ENCODE data around the gene ZWILCH.

Gene ZWILCH

DNA sequence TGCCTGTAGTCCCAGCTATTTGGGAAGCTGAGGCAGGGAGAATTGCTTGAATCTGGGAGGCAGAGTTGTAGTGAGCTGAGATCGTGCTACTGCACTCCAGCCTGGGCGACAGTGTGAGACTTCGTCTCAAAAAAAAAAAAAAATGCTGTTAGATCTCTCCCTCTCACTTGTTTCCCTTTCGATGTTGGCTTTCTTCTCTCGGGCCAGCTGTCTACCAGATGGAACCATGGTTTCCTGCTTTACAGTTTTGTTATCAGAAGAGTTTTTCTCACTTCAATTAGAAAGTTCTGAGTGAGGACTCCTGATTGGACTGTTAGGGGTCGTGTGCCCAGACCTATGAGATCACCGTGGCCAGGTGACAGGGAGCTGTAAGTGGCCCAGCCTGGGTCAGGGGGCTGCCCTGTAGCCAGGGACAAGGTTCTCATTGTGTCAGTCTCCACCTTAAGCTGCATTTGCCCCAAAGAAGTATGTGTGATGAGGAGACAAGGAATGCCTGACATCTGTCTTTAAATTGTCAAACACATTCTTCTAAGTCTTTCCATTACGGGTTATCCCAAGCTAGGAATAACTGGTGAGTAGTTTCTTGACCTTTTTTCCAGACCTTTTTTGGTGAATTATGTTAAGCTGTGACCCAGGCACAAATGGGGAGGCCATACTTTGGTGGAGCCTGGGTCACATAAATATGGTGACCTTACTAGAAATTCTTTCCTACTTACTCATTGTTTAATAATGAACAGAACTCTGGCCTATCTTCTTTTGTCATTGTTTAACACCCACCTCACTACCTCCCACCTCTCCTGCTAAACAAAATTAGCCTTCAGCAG lies 32.7 kb upstream of the ZWILCH start:
- Histone ChIP-seq H3K27ac (ENCODE audit: low read length) (no peak overlapping the region), H3K36me3 (ENCODE audit: insufficient read depth, low read length) (peaks cover 5% of the 10 kb centered on the region; the same call in 1 of the 2 replicates), H3K79me2 (ENCODE audit: insufficient read depth, low read length) (0 out of 2 replicates have a peak, but pooled peaks cover 2% of the 10 kb centered on the region), H3K9ac (ENCODE audit: low read depth, low read length) (no peak overlapping the region), H2AFZ (ENCODE audit: low read depth, low read length) (no peak overlapping the region), H3K4me3 (ENCODE audit: low read depth in 1 of 2, low read length in 2 of 2) (no peak overlapping the region), H3K4me1 (ENCODE audit: insufficient read depth, low read length) (no peaks in the 10 kb centered on the region), H4K20me1 (ENCODE audit: insufficient read depth, low read length) (peaks cover 9% of the 10 kb centered on the region; the same call in 1 of the 2 replicates), H3K9me3 (ENCODE audit: insufficient read depth, low read length, severe bottlenecking) (no peaks in the 10 kb centered on the region), H3K4me2 (ENCODE audit: insufficient read depth, low read length) (no peak overlapping the region), H3K27me3 (ENCODE audit: insufficient read depth, low read length, poor library complexity) (no peaks in the 10 kb centered on the region)
- no peak for TF ChIP-seq EZH2 (IDR thresholded peaks at IDR 0.05; ENCODE audit: borderline replicate concordance, low read depth, low read length, severe bottlenecking)
- TF ChIP-seq, protein P1, sequence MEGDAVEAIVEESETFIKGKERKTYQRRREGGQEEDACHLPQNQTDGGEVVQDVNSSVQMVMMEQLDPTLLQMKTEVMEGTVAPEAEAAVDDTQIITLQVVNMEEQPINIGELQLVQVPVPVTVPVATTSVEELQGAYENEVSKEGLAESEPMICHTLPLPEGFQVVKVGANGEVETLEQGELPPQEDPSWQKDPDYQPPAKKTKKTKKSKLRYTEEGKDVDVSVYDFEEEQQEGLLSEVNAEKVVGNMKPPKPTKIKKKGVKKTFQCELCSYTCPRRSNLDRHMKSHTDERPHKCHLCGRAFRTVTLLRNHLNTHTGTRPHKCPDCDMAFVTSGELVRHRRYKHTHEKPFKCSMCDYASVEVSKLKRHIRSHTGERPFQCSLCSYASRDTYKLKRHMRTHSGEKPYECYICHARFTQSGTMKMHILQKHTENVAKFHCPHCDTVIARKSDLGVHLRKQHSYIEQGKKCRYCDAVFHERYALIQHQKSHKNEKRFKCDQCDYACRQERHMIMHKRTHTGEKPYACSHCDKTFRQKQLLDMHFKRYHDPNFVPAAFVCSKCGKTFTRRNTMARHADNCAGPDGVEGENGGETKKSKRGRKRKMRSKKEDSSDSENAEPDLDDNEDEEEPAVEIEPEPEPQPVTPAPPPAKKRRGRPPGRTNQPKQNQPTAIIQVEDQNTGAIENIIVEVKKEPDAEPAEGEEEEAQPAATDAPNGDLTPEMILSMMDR (IDR thresholded peaks at IDR 0.05; ENCODE audit: borderline replicate concordance, extremely low read depth, low read length, poor library complexity, severe bottlenecking), result no peak
- peak; percentile 14 for DNase-seq
- ATAC-seq (ENCODE audit: insufficient read depth, low read depth), result peak; percentile 27; the same call in 1 of the 3 replicates

DNA sequence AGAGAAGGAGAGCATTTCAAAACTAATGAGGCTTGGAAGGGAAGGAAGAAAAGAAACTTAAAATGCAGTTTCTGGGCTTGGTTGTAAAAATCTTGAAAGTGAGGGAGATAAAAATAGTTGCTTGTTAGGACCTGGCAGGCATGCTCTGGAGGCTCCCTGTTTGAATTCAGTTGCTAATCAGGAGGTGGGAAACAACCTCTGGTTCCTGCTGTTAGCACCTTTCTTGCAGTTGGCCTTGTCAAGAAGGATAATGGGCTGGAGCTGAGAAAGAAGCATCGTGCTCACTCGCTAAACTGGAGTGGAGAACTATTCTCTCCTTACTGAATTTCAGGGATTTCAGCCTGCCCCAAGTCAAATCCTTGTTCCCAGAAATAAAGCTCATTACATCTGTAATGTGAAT lies 31.0 kb upstream of the ZWILCH start:
- no peak overlapping the region for H3K9ac ChIP-seq (ENCODE audit: low read depth, low read length)
- H3K27me3 ChIP-seq (ENCODE audit: insufficient read depth, low read length, poor library complexity), result no peaks in the 10 kb centered on the region
- H3K4me3 ChIP-seq (ENCODE audit: low read depth in 1 of 2, low read length in 2 of 2), result no peak overlapping the region
- H3K79me2 ChIP-seq (ENCODE audit: insufficient read depth, low read length), result peaks cover 8% of the 10 kb centered on the region; the same call in 1 of the 2 replicates
- TF ChIP-seq, protein P1 (IDR thresholded peaks at IDR 0.05; ENCODE audit: borderline replicate concordance, extremely low read depth, low read length, poor library complexity, severe bottlenecking), result no peak
- no peak for TF ChIP-seq EZH2 (IDR thresholded peaks at IDR 0.05; ENCODE audit: borderline replicate concordance, low read depth, low read length, severe bottlenecking)
- H3K27ac ChIP-seq (ENCODE audit: low read length), result no peak overlapping the region
- no peak for DNase-seq
- no peaks in the 10 kb centered on the region for H3K9me3 ChIP-seq (ENCODE audit: insufficient read depth, low read length, severe bottlenecking)
- H3K4me1 ChIP-seq (ENCODE audit: insufficient read depth, low read length), result no peaks in the 10 kb centered on the region
- peaks cover 10% of the 10 kb centered on the region; the same call in 1 of the 2 replicates for H3K36me3 ChIP-seq (ENCODE audit: insufficient read depth, low read length)
- H4K20me1 ChIP-seq (ENCODE audit: insufficient read depth, low read length), result peaks cover 14% of the 10 kb centered on the region; the same call in 1 of the 2 replicates
- ATAC-seq (ENCODE audit: insufficient read depth, low read depth), result no peak
- no peak overlapping the region for H2AFZ ChIP-seq (ENCODE audit: low read depth, low read length)
- H3K4me2 ChIP-seq (ENCODE audit: insufficient read depth, low read length), result no peak overlapping the region

DNA sequence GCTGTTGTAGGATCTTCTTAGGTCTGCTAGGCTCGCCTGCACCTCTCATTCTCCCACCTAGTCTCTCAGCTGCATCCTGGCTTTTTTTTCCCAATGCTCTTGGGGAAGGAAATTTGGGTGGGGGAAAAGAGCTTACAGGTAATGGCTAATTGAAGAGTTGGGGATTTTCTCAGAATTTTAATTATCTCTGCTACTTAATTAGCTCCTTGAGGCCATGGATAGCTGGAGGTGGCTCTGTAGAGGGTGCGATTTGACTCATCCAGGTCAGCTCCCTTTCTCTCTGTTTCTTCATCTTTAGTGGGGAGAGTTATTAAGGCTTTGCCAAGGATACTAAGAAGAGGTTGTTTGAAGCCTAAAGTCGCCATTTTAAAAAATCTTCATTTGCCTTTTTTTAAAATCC lies 30.2 kb upstream of the ZWILCH start:
- Histone ChIP-seq H3K9ac (ENCODE audit: low read depth, low read length) (no peak overlapping the region), H3K4me1 (ENCODE audit: insufficient read depth, low read length) (no peaks in the 10 kb centered on the region), H3K4me3 (ENCODE audit: low read depth in 1 of 2, low read length in 2 of 2) (no peak overlapping the region), H2AFZ (ENCODE audit: low read depth, low read length) (no peak overlapping the region), H3K27me3 (ENCODE audit: insufficient read depth, low read length, poor library complexity) (no peaks in the 10 kb centered on the region), H3K4me2 (ENCODE audit: insufficient read depth, low read length) (no peak overlapping the region), H4K20me1 (ENCODE audit: insufficient read depth, low read length) (peaks cover 14% of the 10 kb centered on the region; the same call in 1 of the 2 replicates), H3K79me2 (ENCODE audit: insufficient read depth, low read length) (peaks cover 8% of the 10 kb centered on the region; the same call in 1 of the 2 replicates), H3K9me3 (ENCODE audit: insufficient read depth, low read length, severe bottlenecking) (no peaks in the 10 kb centered on the region), H3K36me3 (ENCODE audit: insufficient read depth, low read length) (peaks cover 10% of the 10 kb centered on the region; the same call in 1 of the 2 replicates), H3K27ac (ENCODE audit: low read length) (no peak overlapping the region)
- ATAC-seq (ENCODE audit: insufficient read depth, low read depth), result no peak
- no peak for DNase-seq
- no peak for TF ChIP-seq EZH2 (IDR thresholded peaks at IDR 0.05; ENCODE audit: borderline replicate concordance, low read depth, low read length, severe bottlenecking)
- TF ChIP-seq, protein P1 (IDR thresholded peaks at IDR 0.05; ENCODE audit: borderline replicate concordance, extremely low read depth, low read length, poor library complexity, severe bottlenecking), result no peak
